PFSK-1 (cell line): ENCODE results near the gene PRICKLE3.

Experiments
- TAF1 ChIP-seq: IDR thresholded peaks from 2 replicates; pipeline ENCODE4 v1.6.1; 2012; ENCODE audit warnings: low read length, control low read depth, borderline replicate concordance; ENCODE audit not compliant: insufficient read depth
- TF ChIP-seq, protein P1 (sequence below), 2 experiments: IDR thresholded peaks; 2 replicates each; pipeline versions ENCODE4 v1.6.1 to v1.8.0; 2011 to 2012; ENCODE audit warnings: low read depth in 2 of 2, low read length in 2 of 2, control low read depth in 1 of 2, inconsistent platforms in 1 of 2, mild to moderate bottlenecking in 1 of 2, moderate library complexity in 1 of 2; ENCODE audit not compliant: insufficient read depth in 1 of 2

DNA sequence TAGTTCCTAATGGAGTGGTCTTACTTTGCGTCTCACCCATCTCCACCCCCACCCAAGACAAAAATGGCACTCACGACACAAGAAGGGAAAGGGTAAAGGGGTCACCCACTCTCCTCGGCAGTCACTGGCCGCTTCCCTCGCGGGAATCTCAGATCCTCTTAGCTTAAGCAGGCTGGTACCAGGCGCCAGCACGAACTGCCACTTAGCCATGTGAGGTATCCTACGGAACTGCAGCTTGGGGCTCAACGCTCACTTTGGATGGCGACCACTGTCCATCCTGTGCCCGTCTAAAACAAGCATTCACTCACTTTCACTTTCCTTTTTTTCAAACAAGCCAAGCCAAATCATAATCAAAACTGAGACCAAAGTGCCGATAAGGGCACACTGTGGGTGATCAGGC is 38.2 kb downstream of the PRICKLE3 start:
- no peak for TF ChIP-seq TAF1
- TF ChIP-seq, protein P1, sequence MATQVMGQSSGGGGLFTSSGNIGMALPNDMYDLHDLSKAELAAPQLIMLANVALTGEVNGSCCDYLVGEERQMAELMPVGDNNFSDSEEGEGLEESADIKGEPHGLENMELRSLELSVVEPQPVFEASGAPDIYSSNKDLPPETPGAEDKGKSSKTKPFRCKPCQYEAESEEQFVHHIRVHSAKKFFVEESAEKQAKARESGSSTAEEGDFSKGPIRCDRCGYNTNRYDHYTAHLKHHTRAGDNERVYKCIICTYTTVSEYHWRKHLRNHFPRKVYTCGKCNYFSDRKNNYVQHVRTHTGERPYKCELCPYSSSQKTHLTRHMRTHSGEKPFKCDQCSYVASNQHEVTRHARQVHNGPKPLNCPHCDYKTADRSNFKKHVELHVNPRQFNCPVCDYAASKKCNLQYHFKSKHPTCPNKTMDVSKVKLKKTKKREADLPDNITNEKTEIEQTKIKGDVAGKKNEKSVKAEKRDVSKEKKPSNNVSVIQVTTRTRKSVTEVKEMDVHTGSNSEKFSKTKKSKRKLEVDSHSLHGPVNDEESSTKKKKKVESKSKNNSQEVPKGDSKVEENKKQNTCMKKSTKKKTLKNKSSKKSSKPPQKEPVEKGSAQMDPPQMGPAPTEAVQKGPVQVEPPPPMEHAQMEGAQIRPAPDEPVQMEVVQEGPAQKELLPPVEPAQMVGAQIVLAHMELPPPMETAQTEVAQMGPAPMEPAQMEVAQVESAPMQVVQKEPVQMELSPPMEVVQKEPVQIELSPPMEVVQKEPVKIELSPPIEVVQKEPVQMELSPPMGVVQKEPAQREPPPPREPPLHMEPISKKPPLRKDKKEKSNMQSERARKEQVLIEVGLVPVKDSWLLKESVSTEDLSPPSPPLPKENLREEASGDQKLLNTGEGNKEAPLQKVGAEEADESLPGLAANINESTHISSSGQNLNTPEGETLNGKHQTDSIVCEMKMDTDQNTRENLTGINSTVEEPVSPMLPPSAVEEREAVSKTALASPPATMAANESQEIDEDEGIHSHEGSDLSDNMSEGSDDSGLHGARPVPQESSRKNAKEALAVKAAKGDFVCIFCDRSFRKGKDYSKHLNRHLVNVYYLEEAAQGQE (IDR thresholded peaks at IDR 0.05; ENCODE audit: insufficient read depth in 1 of 2, low read depth in 2 of 2, low read length in 2 of 2) = no peak
